OCI-LY7 (cell line): ENCODE results near the gene PDK2. TPM values are rescaled to one million over a fixed set of nuclear protein-coding genes. Genes with fewer than 3 reads are reported as not detected.

ENCODE experiments used
- BruUV-seq: library from RNA; stranded (reverse); fragments of 400-500 nt; replicated peaks from 2 replicates; lab custom pipeline; 2021; lab: Mats Ljungman, UMichigan
- CTCF ChIA-PET: fragments of 300-600 bp; sonication (Branson Sonifier 250); formaldehyde crosslinking; loops from one replicate; lab custom pipeline; 2022; ENCODE audit warnings: antibody characterized with exemption; ENCODE audit not compliant: unreplicated experiment; lab: Charles Lee
- POLR2A ChIA-PET: fragments of 300-600 bp; sonication (Branson Sonifier 250); formaldehyde crosslinking; loops from one replicate; lab custom pipeline; 2022; ENCODE audit warnings: antibody characterized with exemption; lab: Charles Lee
- DNase-seq: peaks from one replicate; pipeline ENCODE4 v3.0.0-alpha.2; 2015; ENCODE audit warnings: low spot score
- H2AFZ ChIP-seq: fragments of 200-600 bp; sonication (generic), shearing (Covaris generic); 2 replicates; pipeline ENCODE4 v1.6.1; 2014; ENCODE audit warnings: mild to moderate bottlenecking, antibody characterized with exemption, low read length, moderate library complexity
- H3K27ac ChIP-seq: fragments of 200-600 bp; sonication (generic); 2 replicates; pipeline ENCODE4 v1.5.1; 2014; ENCODE audit warnings: mixed run types, low read depth, mild to moderate bottlenecking, moderate library complexity, low read length, inconsistent platforms; ENCODE audit not compliant: poor library complexity, severe bottlenecking
- H3K36me3 ChIP-seq: fragments of 200-600 bp; sonication (generic); 2 replicates; pipeline ENCODE4 v1.6.1; 2014; ENCODE audit warnings: mild to moderate bottlenecking, antibody characterized with exemption, low read length, moderate library complexity, mixed read lengths; ENCODE audit not compliant: insufficient read depth
- H3K4me1 ChIP-seq: fragments of 200-600 bp; sonication (generic); 2 replicates; pipeline ENCODE4 v1.5.1; 2014; ENCODE audit warnings: mild to moderate bottlenecking, low read length; ENCODE audit not compliant: insufficient read depth, poor library complexity, severe bottlenecking
- H3K4me2 ChIP-seq: fragments of 200-600 bp; sonication (generic); 2 replicates; pipeline ENCODE4 v1.6.1; 2014; ENCODE audit warnings: mild to moderate bottlenecking, low read length
- H3K4me3 ChIP-seq: fragments of 200-600 bp; sonication (generic); 2 replicates; pipeline ENCODE4 v1.5.1; 2014; ENCODE audit warnings: mild to moderate bottlenecking, low read depth, low read length; ENCODE audit not compliant: poor library complexity, severe bottlenecking
- H3K79me2 ChIP-seq: fragments of 200-600 bp; sonication (generic); 2 replicates; pipeline ENCODE4 v1.6.1; 2016; ENCODE audit warnings: low read depth, mild to moderate bottlenecking, low read length, moderate library complexity, mixed read lengths; ENCODE audit not compliant: insufficient read depth
- H3K9me2 ChIP-seq: fragments of 200-600 bp; sonication (generic); 2 replicates; pipeline ENCODE4 v1.6.1; 2016; ENCODE audit warnings: mild to moderate bottlenecking, low read length, mixed read lengths; ENCODE audit not compliant: insufficient read depth
- H3K9me3 ChIP-seq: fragments of 200-600 bp; sonication (generic); 2 replicates; pipeline ENCODE4 v1.6.1; 2014; ENCODE audit warnings: mild to moderate bottlenecking, mixed run types, low read length, mixed read lengths
- H4K20me1 ChIP-seq: fragments of 200-600 bp; sonication (generic); 2 replicates; pipeline ENCODE4 v1.6.1; 2014; ENCODE audit warnings: mild to moderate bottlenecking, antibody characterized with exemption, low read length, moderate library complexity, mixed read lengths; ENCODE audit not compliant: insufficient read depth
- EZH2phosphoT487 ChIP-seq: fragments of 200-600 bp; sonication (generic); IDR thresholded peaks from 2 replicates; pipeline ENCODE4 v1.6.1; 2018; ENCODE audit warnings: low read depth, borderline replicate concordance, mild to moderate bottlenecking, mixed run types, antibody characterized with exemption, low read length, moderate library complexity, mixed read lengths
- intact Hi-C: fragments of 100-400 bp; cut with micrococcal nuclease; formaldehyde crosslinking; loops from one replicate; pipeline ENCODE4 v1.10.0; 2022; ENCODE audit not compliant: unreplicated experiment
- total RNA-seq, 2 experiments: library from RNA; depleted of rRNA in 1 of 2; stranded (reverse); fragments of >200 nt in 1 of 2; shearing (Covaris generic) in 1 of 2; gene quantifications; 2 replicates each; pipeline ENCODE4 v1.2.3, GENCODE V29; 2014 to 2022
- TF ChIP-seq, protein P1 (sequence below): fragments of 200-600 bp; sonication (generic); conservative IDR thresholded peaks from 2 replicates; pipeline ENCODE4 v1.5.1; 2014; ENCODE audit warnings: mild to moderate bottlenecking, antibody characterized with exemption, low read length, moderate library complexity, mixed read lengths

The PDK2 gene
- total RNA-seq, 2 experiments from 2014 or later = 21.8 to 27.7 TPM

DNA sequence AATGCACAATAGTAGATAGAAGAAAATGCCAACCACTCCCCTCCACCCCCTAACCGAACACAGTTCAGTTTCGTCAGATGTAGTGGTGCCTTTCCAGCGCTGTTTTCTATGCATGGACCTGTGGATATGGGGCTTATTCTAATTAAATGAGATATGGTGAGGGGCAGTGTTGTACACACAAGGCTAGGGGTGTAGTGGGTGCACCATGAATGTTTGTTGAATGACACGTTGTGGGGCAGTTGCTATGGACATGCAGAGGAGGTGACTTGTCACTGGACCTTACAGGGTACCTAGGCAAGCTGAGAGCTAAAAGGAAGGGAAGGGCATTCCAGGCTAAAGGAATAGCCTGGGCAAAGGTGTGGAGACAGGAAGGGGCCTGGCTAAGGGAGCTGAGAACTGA, 3.4 kb downstream of the PDK2 start:
- H3K79me2 ChIP-seq = no peaks in the 10 kb centered on the region
- H3K36me3 ChIP-seq = no peaks in the 10 kb centered on the region
- H3K4me2 ChIP-seq = no peak overlapping the region
- no peaks in the 10 kb centered on the region for H4K20me1 ChIP-seq
- TF ChIP-seq, protein P1, sequence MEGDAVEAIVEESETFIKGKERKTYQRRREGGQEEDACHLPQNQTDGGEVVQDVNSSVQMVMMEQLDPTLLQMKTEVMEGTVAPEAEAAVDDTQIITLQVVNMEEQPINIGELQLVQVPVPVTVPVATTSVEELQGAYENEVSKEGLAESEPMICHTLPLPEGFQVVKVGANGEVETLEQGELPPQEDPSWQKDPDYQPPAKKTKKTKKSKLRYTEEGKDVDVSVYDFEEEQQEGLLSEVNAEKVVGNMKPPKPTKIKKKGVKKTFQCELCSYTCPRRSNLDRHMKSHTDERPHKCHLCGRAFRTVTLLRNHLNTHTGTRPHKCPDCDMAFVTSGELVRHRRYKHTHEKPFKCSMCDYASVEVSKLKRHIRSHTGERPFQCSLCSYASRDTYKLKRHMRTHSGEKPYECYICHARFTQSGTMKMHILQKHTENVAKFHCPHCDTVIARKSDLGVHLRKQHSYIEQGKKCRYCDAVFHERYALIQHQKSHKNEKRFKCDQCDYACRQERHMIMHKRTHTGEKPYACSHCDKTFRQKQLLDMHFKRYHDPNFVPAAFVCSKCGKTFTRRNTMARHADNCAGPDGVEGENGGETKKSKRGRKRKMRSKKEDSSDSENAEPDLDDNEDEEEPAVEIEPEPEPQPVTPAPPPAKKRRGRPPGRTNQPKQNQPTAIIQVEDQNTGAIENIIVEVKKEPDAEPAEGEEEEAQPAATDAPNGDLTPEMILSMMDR = no peak
- TF ChIP-seq EZH2phosphoT487 = no peak
- no peak overlapping the region for H2AFZ ChIP-seq
- ChIA-PET CTCF (no interaction called here), POLR2A (interaction anchor here (0.6 kb wide), 1 partner anchor 8 kb away, joined by 3 read pairs; no protein-coding TSS in a partner anchor)
- intact Hi-C loops = no loop called here
- H3K27ac ChIP-seq = no peak overlapping the region
- no TSS peak for BruUV-seq
- no peaks in the 10 kb centered on the region for H3K9me3 ChIP-seq
- no peak for DNase-seq
- no peak overlapping the region for H3K4me3 ChIP-seq
- peaks cover 20% of the 10 kb centered on the region for H3K4me1 ChIP-seq
- H3K9me2 ChIP-seq = no peaks in the 10 kb centered on the region

DNA sequence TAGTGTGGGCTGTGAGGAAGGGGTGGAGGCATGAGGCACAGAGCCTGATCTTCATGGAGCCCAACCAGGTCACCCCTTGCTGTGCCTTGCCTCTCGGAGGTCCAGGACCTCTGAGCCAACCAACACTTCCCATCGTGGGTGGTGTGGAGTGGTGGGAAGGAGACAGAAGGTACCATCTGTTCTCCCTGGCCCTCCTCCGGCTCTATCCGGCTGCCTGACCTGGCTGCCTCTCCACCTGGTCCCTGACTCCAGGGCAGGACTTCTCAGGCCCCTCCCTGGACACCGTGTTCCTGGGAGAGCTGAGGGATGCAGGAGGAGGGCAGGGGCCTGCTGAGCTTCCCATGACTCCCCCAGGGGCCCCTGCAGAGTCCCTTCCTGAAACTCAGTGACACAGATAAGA, 3.9 kb downstream of the PDK2 start:
- no peaks in the 10 kb centered on the region for H3K9me3 ChIP-seq
- H4K20me1 ChIP-seq = no peaks in the 10 kb centered on the region
- CTCF ChIA-PET = no interaction called here
- no peaks in the 10 kb centered on the region for H3K9me2 ChIP-seq
- H3K4me1 ChIP-seq = peaks cover 17% of the 10 kb centered on the region
- intact Hi-C loops = no loop called here
- H3K79me2 ChIP-seq = no peaks in the 10 kb centered on the region
- no peak overlapping the region for H3K27ac ChIP-seq
- DNase-seq = no peak
- no TSS peak for BruUV-seq
- no peaks in the 10 kb centered on the region for H3K36me3 ChIP-seq
- H3K4me3 ChIP-seq = no peak overlapping the region
- TF ChIP-seq, protein P1 = no peak
- TF ChIP-seq EZH2phosphoT487 = no peak
- H2AFZ ChIP-seq = no peak overlapping the region
- H3K4me2 ChIP-seq = no peak overlapping the region
- POLR2A ChIA-PET = no interaction called here

DNA sequence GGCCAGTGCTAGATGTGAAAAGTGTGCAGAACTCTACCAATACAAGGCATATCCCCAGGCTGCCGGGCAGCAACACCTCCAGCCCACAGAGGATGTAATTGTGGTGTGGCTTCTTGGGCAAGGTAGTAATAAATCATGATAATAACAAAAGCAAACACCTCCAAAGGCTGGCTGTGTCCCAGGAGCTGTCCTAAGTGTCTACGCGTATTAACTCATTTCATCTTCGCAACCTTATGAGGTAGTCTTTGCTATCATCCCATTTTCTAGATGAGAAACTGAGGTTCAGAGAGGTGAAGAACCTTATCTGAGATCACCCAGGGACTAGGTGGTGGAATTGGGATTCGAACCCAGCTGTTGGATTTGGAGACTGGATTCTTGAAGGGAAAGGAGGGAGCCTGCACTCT, 5.3 kb downstream of the PDK2 start:
- Histone ChIP-seq H3K4me1 (peaks cover 9% of the 10 kb centered on the region), H3K4me3 (no peak overlapping the region), H4K20me1 (no peaks in the 10 kb centered on the region), H3K36me3 (no peaks in the 10 kb centered on the region), H3K4me2 (no peak overlapping the region), H3K27ac (no peak overlapping the region), H3K9me3 (no peaks in the 10 kb centered on the region), H3K9me2 (no peaks in the 10 kb centered on the region), H3K79me2 (no peaks in the 10 kb centered on the region), H2AFZ (no peak overlapping the region)
- intact Hi-C loops = no loop called here
- no peak for DNase-seq
- ChIA-PET CTCF (no interaction called here), POLR2A (no interaction called here)
- no peak for TF ChIP-seq EZH2phosphoT487
- TF ChIP-seq, protein P1 = no peak
- no TSS peak for BruUV-seq
